NT2/D1 (cell line): ENCODE measurements around the gene ERBB4.

Experiments used
- DNase-seq: peaks from one replicate; pipeline ENCODE4 v3.0.0-alpha.2; 2011; ENCODE audit warnings: low read depth, low spot score
- H3K27me3 ChIP-seq: 2 replicates; pipeline ENCODE4 v1.6.0; 2011; ENCODE audit warnings: mild to moderate bottlenecking; ENCODE audit not compliant: insufficient read length, insufficient read depth
- H3K36me3 ChIP-seq: 2 replicates; pipeline ENCODE4 v1.6.1; 2011; ENCODE audit warnings: mild to moderate bottlenecking, low read length, mixed read lengths; ENCODE audit not compliant: insufficient read depth, insufficient read length
- H3K4me1 ChIP-seq: 2 replicates; pipeline ENCODE4 v1.5.1; 2011; ENCODE audit not compliant: insufficient read depth, insufficient read length
- H3K4me3 ChIP-seq: 2 replicates; pipeline ENCODE4 v1.5.1; 2011; ENCODE audit warnings: low read depth; ENCODE audit not compliant: insufficient read length
- H3K9ac ChIP-seq: 2 replicates; pipeline ENCODE4 v1.6.0; 2011; ENCODE audit warnings: low read depth; ENCODE audit not compliant: insufficient read length
- H3K9me3 ChIP-seq: 2 replicates; pipeline ENCODE4 v1.5.1; 2011; ENCODE audit warnings: mild to moderate bottlenecking, low read length; ENCODE audit not compliant: insufficient read depth
- SUZ12 ChIP-seq: IDR thresholded peaks from 2 replicates; pipeline ENCODE4 v1.6.1; 2011; ENCODE audit not compliant: insufficient read length, insufficient read depth; ENCODE audit errors: extremely low read depth
- YY1 ChIP-seq: IDR thresholded peaks from 2 replicates; pipeline ENCODE4 v1.6.1; 2011; ENCODE audit not compliant: insufficient read length, insufficient read depth
- ZNF274 ChIP-seq: IDR thresholded peaks from 2 replicates; pipeline ENCODE4 v1.6.1; 2011; ENCODE audit warnings: mild to moderate bottlenecking, low read depth, low read length

Gene ERBB4

DNA sequence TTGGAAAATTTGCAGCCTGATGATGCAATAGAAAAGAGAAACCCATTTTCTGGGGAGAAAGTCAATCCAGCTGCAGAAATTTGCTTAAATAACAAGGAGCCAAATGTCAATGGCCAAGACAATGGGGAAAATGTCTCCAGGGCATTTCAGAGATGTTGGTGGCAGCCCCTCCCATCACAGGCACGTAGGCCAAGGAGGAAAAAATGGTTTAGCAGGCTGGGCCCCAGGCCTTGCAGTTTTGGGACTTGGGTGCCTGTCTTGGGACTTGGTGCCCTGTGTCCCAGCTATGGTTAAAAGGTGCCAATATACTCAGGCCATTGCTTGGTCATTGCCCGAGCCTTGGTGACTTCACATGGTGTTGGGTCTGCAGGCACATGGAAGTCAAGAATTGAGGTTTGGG lies 368.2 kb downstream of the ERBB4 start:
- TF ChIP-seq SUZ12: no peak
- TF ChIP-seq YY1: no peak
- TF ChIP-seq ZNF274: no peak
- Histone ChIP-seq H3K4me3 (no peak overlapping the region), H3K36me3 (no peaks in the 10 kb centered on the region), H3K9me3 (peaks cover 18% of the 10 kb centered on the region), H3K9ac (no peak overlapping the region), H3K27me3 (no peaks in the 10 kb centered on the region), H3K4me1 (no peaks in the 10 kb centered on the region)
- no peak for DNase-seq

DNA sequence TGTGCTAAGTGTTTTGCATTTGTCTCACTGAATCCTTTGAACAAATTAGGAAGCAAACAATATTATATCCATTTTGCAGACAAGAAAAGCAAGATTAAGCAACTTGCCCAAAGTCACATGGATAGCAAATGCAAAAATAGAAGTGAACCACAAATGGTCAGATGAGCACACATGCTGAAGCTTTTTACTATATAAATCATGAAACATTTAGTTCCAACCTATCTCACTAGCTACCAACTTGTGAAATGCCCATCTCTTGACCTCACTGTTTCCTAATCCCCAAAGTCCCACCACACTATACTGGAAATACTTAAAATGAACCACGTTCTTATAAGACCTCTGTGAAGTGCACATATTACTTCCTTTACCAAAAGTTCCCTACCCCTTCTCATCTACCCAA lies 380.5 kb downstream of the ERBB4 start:
- TF ChIP-seq ZNF274 (no peak), SUZ12 (no peak), YY1 (no peak)
- H3K36me3 ChIP-seq: no peaks in the 10 kb centered on the region
- DNase-seq: no peak

DNA sequence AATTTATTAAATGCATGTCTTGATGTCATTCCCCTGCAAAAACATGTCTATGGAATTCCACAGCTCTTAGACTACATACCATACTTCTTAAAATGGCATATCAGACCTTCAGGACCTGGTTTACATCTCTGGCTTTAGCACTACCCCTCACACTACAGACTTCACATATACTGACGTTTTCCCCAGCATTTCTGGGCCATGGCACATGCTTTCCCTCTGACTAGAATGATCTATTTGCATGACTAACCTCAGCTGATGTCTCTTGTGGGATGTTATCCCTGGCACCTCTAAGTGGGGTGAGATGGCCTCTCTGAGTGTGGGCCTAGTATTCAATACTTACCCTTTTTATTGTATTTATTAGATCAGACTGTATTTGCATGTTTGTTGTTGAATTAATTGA lies 381.6 kb downstream of the ERBB4 start:
- H3K4me1 ChIP-seq: no peaks in the 10 kb centered on the region
- H3K4me3 ChIP-seq: no peak overlapping the region
- H3K27me3 ChIP-seq: no peaks in the 10 kb centered on the region
- TF ChIP-seq SUZ12 (no peak), YY1 (no peak), ZNF274 (no peak)
- no peak for DNase-seq
- no peaks in the 10 kb centered on the region for H3K9me3 ChIP-seq
- no peaks in the 10 kb centered on the region for H3K36me3 ChIP-seq
- no peak overlapping the region for H3K9ac ChIP-seq

More for the DNA sequence above, 380.5 kb downstream of the ERBB4 start:
- Histone ChIP-seq H3K27me3 (no peaks in the 10 kb centered on the region), H3K4me3 (no peak overlapping the region), H3K9ac (no peak overlapping the region), H3K9me3 (no peaks in the 10 kb centered on the region), H3K4me1 (no peaks in the 10 kb centered on the region)

DNA sequence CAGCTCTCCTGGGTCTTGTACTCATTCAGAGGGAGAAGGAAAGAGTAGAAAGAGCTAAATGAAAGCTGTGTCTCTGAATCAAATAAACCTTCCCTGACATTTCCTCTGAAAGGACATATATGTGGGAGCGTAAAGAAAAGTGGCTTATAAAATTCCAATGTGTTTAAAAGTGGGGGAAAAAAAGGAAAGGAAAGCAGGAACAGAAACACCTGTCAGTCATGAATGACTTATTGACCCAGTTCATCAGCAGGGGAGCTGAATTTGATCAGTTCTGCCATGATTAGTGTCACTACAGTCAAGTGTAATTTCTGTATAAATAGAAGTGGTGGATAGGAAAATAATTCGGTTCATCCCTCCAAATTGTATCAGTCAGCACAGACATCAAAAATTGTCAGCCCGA lies 382.5 kb downstream of the ERBB4 start:
- TF ChIP-seq ZNF274: no peak
- TF ChIP-seq YY1: no peak
- no peak for TF ChIP-seq SUZ12
- H3K36me3 ChIP-seq: no peaks in the 10 kb centered on the region
- no peak overlapping the region for H3K9ac ChIP-seq
- no peak overlapping the region for H3K4me3 ChIP-seq
- H3K9me3 ChIP-seq: no peaks in the 10 kb centered on the region
- DNase-seq: no peak
- no peaks in the 10 kb centered on the region for H3K27me3 ChIP-seq
- no peaks in the 10 kb centered on the region for H3K4me1 ChIP-seq

DNA sequence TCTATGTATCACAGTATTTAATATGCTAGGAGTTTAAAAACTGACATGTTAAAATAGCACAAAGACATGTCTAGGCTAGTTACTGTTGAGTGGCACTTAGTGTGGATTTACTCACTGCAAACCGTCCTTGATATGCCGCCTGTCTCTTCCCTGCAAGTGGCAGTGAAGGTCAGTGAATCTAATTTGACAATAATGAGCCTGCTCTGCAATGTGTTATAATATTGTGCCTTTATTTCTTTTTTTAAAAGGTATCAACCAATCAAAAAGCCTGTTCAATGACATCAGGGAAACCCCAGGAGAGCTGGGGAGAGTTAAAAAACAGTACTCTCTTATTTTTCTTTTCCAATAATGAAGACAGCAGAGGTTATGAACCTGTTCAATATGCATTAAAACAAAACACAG lies 384.1 kb downstream of the ERBB4 start:
- no peaks in the 10 kb centered on the region for H3K27me3 ChIP-seq
- no peaks in the 10 kb centered on the region for H3K9me3 ChIP-seq
- no peak for TF ChIP-seq ZNF274
- TF ChIP-seq YY1: no peak
- TF ChIP-seq SUZ12: no peak
- DNase-seq: no peak
- no peaks in the 10 kb centered on the region for H3K4me1 ChIP-seq
- H3K36me3 ChIP-seq: no peaks in the 10 kb centered on the region
- H3K9ac ChIP-seq: no peak overlapping the region
- H3K4me3 ChIP-seq: no peak overlapping the region

DNA sequence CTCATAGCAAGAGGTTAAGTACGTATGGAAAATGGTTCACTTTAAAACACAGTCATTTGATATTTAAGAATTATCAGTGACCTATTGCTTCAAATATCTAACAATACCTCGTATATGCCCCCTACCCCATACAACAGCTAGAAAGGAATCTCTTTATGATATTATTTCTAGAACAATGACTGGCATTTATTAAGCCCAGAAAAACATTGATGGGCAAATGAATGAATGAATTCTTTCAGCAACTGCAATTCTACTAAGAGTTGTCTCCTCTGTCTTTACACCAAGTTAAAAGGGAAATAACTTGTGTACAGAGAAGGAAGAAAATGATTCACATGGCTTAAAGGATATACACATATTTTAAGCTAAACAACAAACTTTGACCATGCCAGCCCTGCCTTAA lies 384.7 kb downstream of the ERBB4 start:
- H3K4me3 ChIP-seq: no peak overlapping the region
- no peaks in the 10 kb centered on the region for H3K9me3 ChIP-seq
- H3K27me3 ChIP-seq: no peaks in the 10 kb centered on the region
- no peaks in the 10 kb centered on the region for H3K36me3 ChIP-seq
- no peak overlapping the region for H3K9ac ChIP-seq
- DNase-seq: no peak
- no peaks in the 10 kb centered on the region for H3K4me1 ChIP-seq
- TF ChIP-seq YY1 (no peak), ZNF274 (no peak), SUZ12 (no peak)

DNA sequence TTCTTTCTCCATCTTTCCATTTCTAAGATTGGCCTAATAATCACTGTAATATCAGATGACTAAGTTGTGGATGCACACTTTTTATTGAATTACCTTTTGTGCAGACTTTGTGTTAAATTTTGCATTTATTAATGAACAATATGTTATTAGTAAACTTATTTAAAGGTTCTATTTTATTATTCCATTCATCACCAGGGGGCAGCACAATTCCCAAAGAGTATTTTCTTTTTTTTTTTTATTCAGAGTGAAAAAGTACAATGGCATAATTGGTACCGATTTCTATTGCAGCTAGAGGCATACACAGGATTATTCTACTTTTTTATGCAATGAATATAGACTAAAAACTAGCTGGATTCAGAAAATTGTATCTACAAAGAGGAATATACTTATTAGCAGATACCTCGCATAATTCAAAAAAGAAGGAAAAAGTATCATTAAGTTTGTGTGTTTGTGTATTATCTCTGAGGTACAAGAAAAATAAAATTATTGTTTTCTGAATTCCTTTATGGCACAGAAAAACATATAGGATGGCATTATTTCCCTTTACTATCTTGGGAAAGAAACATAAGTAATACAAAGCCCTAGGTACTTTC lies 390.6 kb downstream of the ERBB4 start:
- TF ChIP-seq ZNF274: no peak
- no peak for TF ChIP-seq SUZ12
- TF ChIP-seq YY1: no peak
- no peaks in the 10 kb centered on the region for H3K36me3 ChIP-seq
- H3K27me3 ChIP-seq: no peaks in the 10 kb centered on the region
- no peak overlapping the region for H3K4me3 ChIP-seq
- no peak overlapping the region for H3K9ac ChIP-seq
- H3K4me1 ChIP-seq: no peaks in the 10 kb centered on the region
- no peaks in the 10 kb centered on the region for H3K9me3 ChIP-seq
- DNase-seq: no peak

DNA sequence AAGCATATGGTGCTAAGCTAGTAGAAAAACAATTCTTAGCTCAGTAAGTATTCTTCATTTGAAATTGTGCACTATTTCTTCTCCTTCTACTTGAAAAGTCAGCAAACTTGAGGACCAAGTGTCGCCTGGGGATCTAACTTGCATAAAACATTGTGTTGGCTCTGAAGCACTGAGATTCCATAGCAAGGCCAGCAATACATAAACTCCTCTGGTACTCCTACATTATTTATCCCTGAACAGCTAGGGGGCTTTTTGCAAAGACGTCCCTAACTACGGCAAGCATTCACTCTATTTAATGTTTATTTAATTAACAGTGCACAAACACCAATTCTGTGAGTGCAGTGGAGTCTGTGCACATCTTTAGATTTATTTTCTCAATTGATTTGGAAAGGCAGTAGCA lies 392.2 kb downstream of the ERBB4 start:
- Histone ChIP-seq H3K4me3 (no peak overlapping the region), H3K4me1 (no peaks in the 10 kb centered on the region), H3K36me3 (no peaks in the 10 kb centered on the region), H3K9ac (no peak overlapping the region), H3K9me3 (no peaks in the 10 kb centered on the region), H3K27me3 (no peaks in the 10 kb centered on the region)
- no peak for TF ChIP-seq SUZ12
- TF ChIP-seq YY1: no peak
- no peak for TF ChIP-seq ZNF274
- DNase-seq: no peak
